Right lobe of liver (tissue), 4 donors: ENCODE measurements around the gene PCLO.

Experiments
- CTCF ChIP-seq, 4 donors: fragments of 200-600 bp in 3 of 4; fragments of 450-650 bp in 1 of 4; IDR thresholded peaks; one replicate each; pipeline versions ENCODE4 v1.5.1 to v1.8.0; 2016 to 2022; ENCODE audit warnings: antibody characterized with exemption in 4 of 4, mild to moderate bottlenecking in 2 of 4
- POLR2A ChIP-seq: fragments of 450-650 bp; IDR thresholded peaks from one replicate; pipeline ENCODE4 v1.6.1; 2017; ENCODE audit warnings: antibody characterized with exemption, mild to moderate bottlenecking
- donor health status: DM: no; HTN: no; CAD: no.
- donor health status: DM: no; HTN: no; CAD: no.
- donor health status: DM: no; HTN: yes; CAD: no.

- TF ChIP-seq POLR2A (no peak), CTCF (IDR thresholded peaks at IDR 0.05) (no peak)
These were observed 236.2 kb downstream of the PCLO start for GRCh38 chr7:82926477-82926876.
